Esophagus muscularis mucosa (tissue), 2 donors: ENCODE measurements around the gene PGA3.

Source experiments
- POLR2A ChIP-seq: fragments of 450-650 bp; IDR thresholded peaks from one replicate; pipeline ENCODE4 v1.6.1; 2017; ENCODE audit warnings: antibody characterized with exemption, moderate library complexity, mild to moderate bottlenecking, low read depth
- POLR2AphosphoS5 ChIP-seq, 2 donors: sonication (generic); formaldehyde crosslinking; IDR thresholded peaks; one replicate each; pipeline ENCODE4 v1.6.1; 2017; ENCODE audit warnings: antibody characterized with exemption in 2 of 2

- TF ChIP-seq POLR2AphosphoS5 (IDR thresholded peaks at IDR 0.05) (no peak), POLR2A (no peak)
These were observed 38.5 kb upstream of the PGA3 start for GRCh38 chr11:61164606-61165424.
